ENCODE results near the gene KCNIP1. TPM values are rescaled to one million over a fixed set of nuclear protein-coding genes. Genes with fewer than 3 reads are reported as not detected.

Gene KCNIP1
- total and polyA plus RNA-seq, 9 of the 15 experiments (the other 6 are each of a cell fraction or from before 2014, with no cell fraction given) = not detected

DNA sequence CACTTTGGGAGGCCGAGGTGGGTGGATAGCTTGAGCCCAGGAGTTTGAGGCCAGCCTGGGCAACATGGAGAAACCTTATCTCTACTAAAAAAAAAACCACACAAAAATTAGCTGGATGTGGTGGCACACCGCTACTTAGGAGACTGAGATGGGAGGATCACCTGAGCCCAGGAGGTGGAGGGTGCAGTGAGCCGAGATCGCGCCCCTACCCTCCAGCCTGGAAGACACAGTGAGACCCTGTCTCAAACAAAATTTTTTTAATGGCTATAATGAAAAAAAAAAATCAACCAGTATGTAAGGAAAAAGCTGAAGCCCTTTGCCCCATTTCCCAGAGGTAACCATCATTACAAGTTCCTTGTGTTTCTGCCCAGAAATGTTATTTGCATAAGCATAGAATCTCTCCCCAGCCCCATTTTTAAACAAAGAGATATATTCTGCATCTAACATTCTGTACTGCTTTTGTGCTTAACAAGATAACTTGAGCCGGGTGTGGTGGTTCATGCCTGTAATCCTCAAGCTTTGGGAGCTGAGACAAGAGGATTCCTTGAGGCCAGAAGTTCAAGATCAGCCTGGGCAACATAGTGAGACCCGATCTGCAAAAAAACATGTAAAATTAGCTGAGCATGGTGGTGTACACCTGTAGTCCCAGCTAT lies 35.1 kb upstream of the KCNIP1 start:
- no peaks in the 10 kb centered on the region for H3K9me3 ChIP-seq (replicated peaks; ENCODE audit: control insufficient read depth, insufficient read depth, low read depth, low read length)
- FAIRE-seq (no peak), DNase-seq (ENCODE audit: extremely low read depth in 1 of 4, low spot score in 3 of 4) (no peak), ATAC-seq (no peak)
- no peaks in the 10 kb centered on the region for H3K36me3 ChIP-seq (ENCODE audit: control insufficient read depth, insufficient read depth, low read length)
- H2AFZ ChIP-seq (ENCODE audit: low read depth, low read length) = no peak overlapping the region
- peaks cover 8 to 16% of the 10 kb centered on the region in 2 experiments; a peak in 3 of 5 replicates for H3K27me3 ChIP-seq (ENCODE audit: control insufficient read depth in 2 of 2, insufficient read depth in 2 of 2, low read length in 2 of 2)
- no peak overlapping the region for H3K4me3 ChIP-seq
- ChIA-PET CTCF (ENCODE audit: low intra/inter-chr PET ratio) (no interaction called here), POLR2A (no interaction called here)
- H3K9ac ChIP-seq (ENCODE audit: insufficient read depth in 1 of 2, low read depth in 2 of 2, low read length in 2 of 2) = no peak overlapping the region
- 2% methylated on average over 4 of the region's 7 CpGs for WGBS (ENCODE audit: insufficient coverage, low coverage, missing lambda C conversion rate)
- H4K20me1 ChIP-seq (replicated peaks; ENCODE audit: control insufficient read depth, insufficient read depth, low read length) = no peaks in the 10 kb centered on the region; the same call in 1 of the 2 replicates
- H3K27ac ChIP-seq (ENCODE audit: extremely low read depth, low read depth, low read length) = no peak overlapping the region
- intact Hi-C loops (cut with micrococcal nuclease) = no loop called here
- in situ Hi-C loops (cut with MboI) = no loop called here
- BruUV-seq (replicated peaks) = no TSS peak
- no peak overlapping the region for H3K4me2 ChIP-seq (ENCODE audit: insufficient read depth, low read length)
- H3K79me2 ChIP-seq (ENCODE audit: control insufficient read depth, insufficient read depth, low read length) = no peaks in the 10 kb centered on the region
- H3K9me1 ChIP-seq (ENCODE audit: control insufficient read depth, insufficient read depth, low read length) = no peaks in the 10 kb centered on the region
- H3K4me1 ChIP-seq (replicated peaks in 1 of 2; ENCODE audit: control insufficient read depth in 2 of 2, insufficient read depth in 2 of 2, low read length in 2 of 2) = no peaks in the 10 kb centered on the region
- TF ChIP-seq NUFIP1 (IDR thresholded peaks at IDR 0.05; ENCODE audit: partially characterized antibody) (no peak), FOXP1 (CRISPR knock-in tag; IDR thresholded peaks at IDR 0.05) (no peak), ZNF644 (tag; IDR thresholded peaks at IDR 0.05; ENCODE audit: low read depth) (no peak), ZNF311 (CRISPR knock-in tag; IDR thresholded peaks at IDR 0.05) (no peak), HMGN3 (IDR thresholded peaks at IDR 0.05; ENCODE audit: borderline replicate concordance, extremely low read depth, insufficient read length, low read depth, low read length) (no peak), CEBPG (CRISPR knock-in tag; IDR thresholded peaks at IDR 0.05) (no peak), CEBPG (tag; conservative IDR thresholded peaks at IDR 0.05 in 1 of 2, IDR thresholded peaks at IDR 0.05 in 1 of 2) (no peak), MEF2A (IDR thresholded peaks at IDR 0.05; ENCODE audit: control insufficient read depth, low read depth, low read length) (no peak), ZNF134 (CRISPR knock-in tag; conservative IDR thresholded peaks at IDR 0.05) (no peak), ARID2 (IDR thresholded peaks at IDR 0.05) (no peak), RBM15 (IDR thresholded peaks at IDR 0.05; ENCODE audit: insufficient read depth, low read length) (no peak)
- TF ChIP-seq, protein P1, sequence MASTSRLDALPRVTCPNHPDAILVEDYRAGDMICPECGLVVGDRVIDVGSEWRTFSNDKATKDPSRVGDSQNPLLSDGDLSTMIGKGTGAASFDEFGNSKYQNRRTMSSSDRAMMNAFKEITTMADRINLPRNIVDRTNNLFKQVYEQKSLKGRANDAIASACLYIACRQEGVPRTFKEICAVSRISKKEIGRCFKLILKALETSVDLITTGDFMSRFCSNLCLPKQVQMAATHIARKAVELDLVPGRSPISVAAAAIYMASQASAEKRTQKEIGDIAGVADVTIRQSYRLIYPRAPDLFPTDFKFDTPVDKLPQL (IDR thresholded peaks at IDR 0.05; ENCODE audit: extremely low read depth, insufficient read length) = no peak
- TF ChIP-seq, protein P2, sequence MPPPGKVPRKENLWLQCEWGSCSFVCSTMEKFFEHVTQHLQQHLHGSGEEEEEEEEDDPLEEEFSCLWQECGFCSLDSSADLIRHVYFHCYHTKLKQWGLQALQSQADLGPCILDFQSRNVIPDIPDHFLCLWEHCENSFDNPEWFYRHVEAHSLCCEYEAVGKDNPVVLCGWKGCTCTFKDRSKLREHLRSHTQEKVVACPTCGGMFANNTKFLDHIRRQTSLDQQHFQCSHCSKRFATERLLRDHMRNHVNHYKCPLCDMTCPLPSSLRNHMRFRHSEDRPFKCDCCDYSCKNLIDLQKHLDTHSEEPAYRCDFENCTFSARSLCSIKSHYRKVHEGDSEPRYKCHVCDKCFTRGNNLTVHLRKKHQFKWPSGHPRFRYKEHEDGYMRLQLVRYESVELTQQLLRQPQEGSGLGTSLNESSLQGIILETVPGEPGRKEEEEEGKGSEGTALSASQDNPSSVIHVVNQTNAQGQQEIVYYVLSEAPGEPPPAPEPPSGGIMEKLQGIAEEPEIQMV (tag; conservative IDR thresholded peaks at IDR 0.05; ENCODE audit: low read depth) = no peak
- TF ChIP-seq, protein P3, sequence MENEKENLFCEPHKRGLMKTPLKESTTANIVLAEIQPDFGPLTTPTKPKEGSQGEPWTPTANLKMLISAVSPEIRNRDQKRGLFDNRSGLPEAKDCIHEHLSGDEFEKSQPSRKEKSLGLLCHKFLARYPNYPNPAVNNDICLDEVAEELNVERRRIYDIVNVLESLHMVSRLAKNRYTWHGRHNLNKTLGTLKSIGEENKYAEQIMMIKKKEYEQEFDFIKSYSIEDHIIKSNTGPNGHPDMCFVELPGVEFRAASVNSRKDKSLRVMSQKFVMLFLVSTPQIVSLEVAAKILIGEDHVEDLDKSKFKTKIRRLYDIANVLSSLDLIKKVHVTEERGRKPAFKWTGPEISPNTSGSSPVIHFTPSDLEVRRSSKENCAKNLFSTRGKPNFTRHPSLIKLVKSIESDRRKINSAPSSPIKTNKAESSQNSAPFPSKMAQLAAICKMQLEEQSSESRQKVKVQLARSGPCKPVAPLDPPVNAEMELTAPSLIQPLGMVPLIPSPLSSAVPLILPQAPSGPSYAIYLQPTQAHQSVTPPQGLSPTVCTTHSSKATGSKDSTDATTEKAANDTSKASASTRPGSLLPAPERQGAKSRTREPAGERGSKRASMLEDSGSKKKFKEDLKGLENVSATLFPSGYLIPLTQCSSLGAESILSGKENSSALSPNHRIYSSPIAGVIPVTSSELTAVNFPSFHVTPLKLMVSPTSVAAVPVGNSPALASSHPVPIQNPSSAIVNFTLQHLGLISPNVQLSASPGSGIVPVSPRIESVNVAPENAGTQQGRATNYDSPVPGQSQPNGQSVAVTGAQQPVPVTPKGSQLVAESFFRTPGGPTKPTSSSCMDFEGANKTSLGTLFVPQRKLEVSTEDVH (IDR thresholded peaks at IDR 0.05; ENCODE audit: low read depth, partially characterized antibody) = no peak
- TF ChIP-seq, protein P4, sequence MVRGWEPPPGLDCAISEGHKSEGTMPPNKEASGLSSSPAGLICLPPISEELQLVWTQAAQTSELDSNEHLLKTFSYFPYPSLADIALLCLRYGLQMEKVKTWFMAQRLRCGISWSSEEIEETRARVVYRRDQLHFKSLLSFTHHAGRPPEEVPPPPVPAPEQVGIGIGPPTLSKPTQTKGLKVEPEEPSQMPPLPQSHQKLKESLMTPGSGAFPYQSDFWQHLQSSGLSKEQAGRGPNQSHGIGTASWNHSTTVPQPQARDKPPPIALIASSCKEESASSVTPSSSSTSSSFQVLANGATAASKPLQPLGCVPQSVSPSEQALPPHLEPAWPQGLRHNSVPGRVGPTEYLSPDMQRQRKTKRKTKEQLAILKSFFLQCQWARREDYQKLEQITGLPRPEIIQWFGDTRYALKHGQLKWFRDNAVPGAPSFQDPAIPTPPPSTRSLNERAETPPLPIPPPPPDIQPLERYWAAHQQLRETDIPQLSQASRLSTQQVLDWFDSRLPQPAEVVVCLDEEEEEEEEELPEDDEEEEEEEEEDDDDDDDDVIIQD (CRISPR knock-in tag; IDR thresholded peaks at IDR 0.05) = no peak
